AG09309 (cell line): ENCODE results near the gene KRTAP10-7.
"Not testable (repeated sequence)": the region's sequence is repeated elsewhere in the genome, so short reads cannot be mapped to it uniquely, and the experiment has no call there.

ENCODE experiments used
- DNase-seq: peaks from one replicate; pipeline ENCODE4 v3.0.0-alpha.2; 2010; ENCODE audit warnings: low read depth
- H3K4me3 ChIP-seq: 2 replicates; pipeline ENCODE4 v1.5.1; 2011; ENCODE audit warnings: mild to moderate bottlenecking, low read depth, low read length, moderate library complexity; ENCODE audit not compliant: control insufficient read depth
- TF ChIP-seq, protein P1 (sequence below): IDR thresholded peaks from 2 replicates; pipeline ENCODE4 v1.5.1; 2011; ENCODE audit warnings: mild to moderate bottlenecking, low read depth, low read length, inconsistent platforms; ENCODE audit not compliant: insufficient read depth, control insufficient read depth; ENCODE audit errors: missing control alignments

The KRTAP10-7 gene

GRCh38 chr21:44579056-44579832, 21.2 kb upstream of the KRTAP10-7 start:
- DNase-seq: no peak
- TF ChIP-seq, protein P1, sequence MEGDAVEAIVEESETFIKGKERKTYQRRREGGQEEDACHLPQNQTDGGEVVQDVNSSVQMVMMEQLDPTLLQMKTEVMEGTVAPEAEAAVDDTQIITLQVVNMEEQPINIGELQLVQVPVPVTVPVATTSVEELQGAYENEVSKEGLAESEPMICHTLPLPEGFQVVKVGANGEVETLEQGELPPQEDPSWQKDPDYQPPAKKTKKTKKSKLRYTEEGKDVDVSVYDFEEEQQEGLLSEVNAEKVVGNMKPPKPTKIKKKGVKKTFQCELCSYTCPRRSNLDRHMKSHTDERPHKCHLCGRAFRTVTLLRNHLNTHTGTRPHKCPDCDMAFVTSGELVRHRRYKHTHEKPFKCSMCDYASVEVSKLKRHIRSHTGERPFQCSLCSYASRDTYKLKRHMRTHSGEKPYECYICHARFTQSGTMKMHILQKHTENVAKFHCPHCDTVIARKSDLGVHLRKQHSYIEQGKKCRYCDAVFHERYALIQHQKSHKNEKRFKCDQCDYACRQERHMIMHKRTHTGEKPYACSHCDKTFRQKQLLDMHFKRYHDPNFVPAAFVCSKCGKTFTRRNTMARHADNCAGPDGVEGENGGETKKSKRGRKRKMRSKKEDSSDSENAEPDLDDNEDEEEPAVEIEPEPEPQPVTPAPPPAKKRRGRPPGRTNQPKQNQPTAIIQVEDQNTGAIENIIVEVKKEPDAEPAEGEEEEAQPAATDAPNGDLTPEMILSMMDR: no peak
- no peak overlapping the region for H3K4me3 ChIP-seq

DNA sequence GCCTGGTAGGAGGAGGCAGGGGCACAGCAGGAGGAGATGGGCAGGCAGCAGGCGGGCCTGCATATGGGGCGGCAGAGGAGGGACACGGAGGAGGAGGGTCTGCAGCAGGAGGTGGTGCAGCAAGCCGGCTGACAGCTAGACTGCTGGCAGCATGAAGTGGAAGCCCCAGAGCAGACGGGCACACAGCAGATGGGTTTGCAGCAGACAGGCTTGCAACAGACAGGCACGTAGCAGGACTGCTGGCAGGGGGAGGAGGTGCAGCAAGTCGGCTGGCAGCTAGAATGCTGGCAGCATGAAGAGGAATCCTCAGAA, 20.6 kb upstream of the KRTAP10-7 start:
- H3K4me3 ChIP-seq: no peak overlapping the region
- TF ChIP-seq, protein P1: no peak
- no peak for DNase-seq

DNA sequence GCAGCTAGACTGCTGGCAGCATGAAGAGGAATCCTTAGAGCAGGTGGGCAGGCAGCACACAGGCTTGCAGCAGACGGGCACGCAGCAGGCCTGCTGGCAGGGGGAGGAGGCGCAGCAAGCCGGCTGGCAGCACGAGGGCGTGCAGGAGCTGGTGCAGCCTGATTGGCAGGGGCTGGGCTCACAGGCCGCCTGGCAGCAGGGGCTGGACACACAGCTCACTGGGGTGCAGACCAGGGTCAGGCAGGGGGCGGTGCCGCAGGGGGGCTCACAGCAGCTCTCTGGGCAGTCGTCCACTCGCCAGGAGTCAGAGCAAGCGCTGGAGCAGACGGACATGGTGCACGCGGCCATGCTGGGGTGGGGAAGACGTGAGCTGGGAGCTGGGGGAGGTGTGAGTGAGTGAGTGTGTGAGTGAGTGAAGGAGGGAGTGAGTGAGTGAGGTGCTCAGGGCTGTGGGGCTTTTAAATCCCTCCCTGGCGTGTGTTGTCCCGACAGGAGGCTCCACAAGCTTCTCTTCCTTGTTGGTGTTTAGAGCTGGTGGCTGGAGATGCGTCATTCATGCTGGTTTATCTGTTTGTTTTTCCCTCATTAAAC, 20.1 kb upstream of the KRTAP10-7 start, which contains the start of gene KRTAP10-5:
KRTAP10-5 (minus strand) TSS at position 374 of the 591 bp plus-strand sequence; CDS start at position 348, 26 bp downstream.
- DNase-seq, H3K4me3 ChIP-seq: not testable (repeated sequence)

- TF ChIP-seq, protein P1: no peak
- no peak for DNase-seq
- H3K4me3 ChIP-seq: no peak overlapping the region
Measured at GRCh38 chr21:44581158-44581557, 19.2 kb upstream of the KRTAP10-7 start.

DNA sequence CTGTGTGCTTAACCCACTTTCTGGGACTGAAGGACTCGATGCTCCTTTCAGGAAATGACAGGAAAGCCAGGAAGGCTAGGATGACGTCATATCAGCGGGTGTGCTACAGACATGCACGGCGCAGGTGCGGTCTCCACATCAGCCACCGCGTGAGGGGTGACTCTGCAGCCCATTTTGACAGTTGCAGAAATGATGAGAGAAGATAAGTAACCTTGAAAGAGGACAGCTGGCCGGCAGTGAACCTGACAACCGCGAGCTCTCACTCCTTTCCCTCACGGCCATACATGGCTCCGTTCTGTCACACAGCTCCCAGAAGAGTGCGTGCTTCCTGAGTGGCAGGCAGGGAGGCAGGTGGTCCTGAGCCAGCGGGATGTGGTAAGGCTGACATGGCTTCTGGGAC, 18.3 kb upstream of the KRTAP10-7 start:
- TF ChIP-seq, protein P1: no peak
- H3K4me3 ChIP-seq: no peak overlapping the region
- DNase-seq: no peak

GRCh38 chr21:44583089-44583799, 17.2 kb upstream of the KRTAP10-7 start:
- TF ChIP-seq, protein P1: no peak
- no peak overlapping the region for H3K4me3 ChIP-seq
- no peak for DNase-seq

DNA sequence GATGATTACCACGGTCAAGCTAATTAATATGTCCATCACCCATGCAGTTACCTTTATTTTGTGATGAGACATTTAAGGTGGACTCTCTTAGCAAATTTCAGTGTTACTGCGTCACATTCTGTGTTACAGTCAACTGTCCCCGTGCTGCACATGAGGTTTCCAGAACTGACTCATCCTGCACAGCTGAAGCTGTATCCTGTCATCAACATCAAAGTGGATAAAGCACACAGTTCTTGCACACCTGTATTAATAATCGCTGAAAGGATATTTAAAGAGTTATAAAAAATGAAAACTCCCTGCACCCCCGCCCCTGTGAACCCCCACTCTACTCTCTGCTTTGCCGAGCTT, 16.6 kb upstream of the KRTAP10-7 start:
- DNase-seq: no peak
- TF ChIP-seq, protein P1: no peak

More for the DNA sequence above, 16.6 kb upstream of the KRTAP10-7 start:
- H3K4me3 ChIP-seq: no peak overlapping the region
